ENCODE measurements around the gene HSFY1.
"Not testable (repeated sequence)": the region's sequence is repeated elsewhere in the genome, so short reads cannot be mapped to it uniquely, and the experiment has no call there.

The HSFY1 gene

GRCh38 chrY:18546420-18546819 lies at the start of gene HSFY1:
Gene HSFY1 (plus strand): TSS chrY:18546720. CDS start chrY:18546788, 68 bp downstream.
- H3K36me3 Mint-ChIP-seq (ENCODE audit: insufficient read depth); ATAC-seq (replicated peaks; ENCODE audit: extremely low read depth, poor library complexity, severe bottlenecking); H3K27me3 Mint-ChIP-seq; H3K9me3 Mint-ChIP-seq; DNase-seq (ENCODE audit: low spot score in 2 of 2); H3K4me1 Mint-ChIP-seq; H3K27ac Mint-ChIP-seq (ENCODE audit: low read depth); H3K4me3 Mint-ChIP-seq: not testable (repeated sequence)

DNA sequence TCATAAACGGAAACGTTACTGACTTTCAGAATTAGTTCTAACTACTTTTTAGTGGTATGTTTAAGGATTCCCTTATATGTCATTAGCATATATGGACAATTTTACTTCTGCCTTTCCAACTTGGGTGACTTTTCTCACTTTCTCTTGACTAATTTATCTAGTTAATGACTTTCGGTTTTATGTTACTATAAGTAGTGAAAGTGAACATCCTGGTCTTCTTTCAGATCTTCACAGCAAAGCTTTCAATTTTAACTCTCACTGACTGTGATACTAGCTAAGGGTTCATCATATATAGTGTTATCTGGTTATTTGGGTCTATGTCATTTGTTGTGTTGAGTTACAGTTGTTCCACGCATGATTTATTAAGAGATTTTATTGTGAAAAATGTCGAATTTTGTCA lies 42.3 kb upstream of the HSFY1 start:
- not testable (repeated sequence) for ATAC-seq (replicated peaks; ENCODE audit: extremely low read depth, poor library complexity, severe bottlenecking); H3K36me3 Mint-ChIP-seq (ENCODE audit: insufficient read depth); DNase-seq (ENCODE audit: low spot score in 2 of 2); H3K4me1 Mint-ChIP-seq; H3K27me3 Mint-ChIP-seq; H3K4me3 Mint-ChIP-seq; H3K9me3 Mint-ChIP-seq; H3K27ac Mint-ChIP-seq (ENCODE audit: low read depth)

GRCh38 chrY:18530995-18531655 lies 15.4 kb upstream of the HSFY1 start:
- H3K4me1 Mint-ChIP-seq; H3K36me3 Mint-ChIP-seq (ENCODE audit: insufficient read depth); H3K27me3 Mint-ChIP-seq; H3K9me3 Mint-ChIP-seq; H3K4me3 Mint-ChIP-seq; H3K27ac Mint-ChIP-seq (ENCODE audit: low read depth); DNase-seq (ENCODE audit: low spot score in 2 of 2); ATAC-seq (replicated peaks; ENCODE audit: extremely low read depth, poor library complexity, severe bottlenecking): not testable (repeated sequence)

- not testable (repeated sequence) for ATAC-seq (replicated peaks; ENCODE audit: extremely low read depth, poor library complexity, severe bottlenecking); DNase-seq (ENCODE audit: low spot score in 2 of 2); H3K27me3 Mint-ChIP-seq; H3K36me3 Mint-ChIP-seq (ENCODE audit: insufficient read depth); H3K4me3 Mint-ChIP-seq; H3K27ac Mint-ChIP-seq (ENCODE audit: low read depth); H3K9me3 Mint-ChIP-seq; H3K4me1 Mint-ChIP-seq
Measured at GRCh38 chrY:18538952-18539351, 7.6 kb upstream of the HSFY1 start.

- H3K4me3 Mint-ChIP-seq; H3K9me3 Mint-ChIP-seq; H3K36me3 Mint-ChIP-seq (ENCODE audit: insufficient read depth); H3K4me1 Mint-ChIP-seq; DNase-seq (ENCODE audit: low spot score in 2 of 2); H3K27ac Mint-ChIP-seq (ENCODE audit: low read depth); H3K27me3 Mint-ChIP-seq; ATAC-seq (replicated peaks; ENCODE audit: extremely low read depth, poor library complexity, severe bottlenecking): not testable (repeated sequence)
Measured at GRCh38 chrY:18553132-18553531, 6.6 kb downstream of the HSFY1 start.

DNA sequence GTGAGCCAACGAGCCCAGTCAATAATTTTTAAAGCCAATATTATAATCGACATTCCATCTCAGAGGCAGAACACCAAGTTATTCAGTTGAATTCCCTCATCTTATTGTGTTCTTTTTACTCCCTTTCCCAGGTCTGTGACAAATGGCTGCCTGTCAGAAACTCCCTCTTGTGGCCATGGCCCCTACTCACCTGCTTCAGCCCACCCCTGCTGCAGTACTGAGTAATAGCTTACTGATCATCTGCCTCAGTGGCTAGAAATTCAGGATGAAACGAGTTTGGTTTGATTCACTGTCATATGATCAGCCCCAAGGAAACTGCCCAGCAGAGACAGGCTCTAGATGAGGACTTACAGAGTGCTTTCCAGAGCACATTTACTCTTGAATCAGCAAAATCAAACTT lies 19.4 kb downstream of the HSFY1 start:
- not testable (repeated sequence) for H3K27ac Mint-ChIP-seq (ENCODE audit: low read depth); H3K4me1 Mint-ChIP-seq; ATAC-seq (replicated peaks; ENCODE audit: extremely low read depth, poor library complexity, severe bottlenecking); H3K4me3 Mint-ChIP-seq; DNase-seq (ENCODE audit: low spot score in 2 of 2); H3K9me3 Mint-ChIP-seq; H3K36me3 Mint-ChIP-seq (ENCODE audit: insufficient read depth); H3K27me3 Mint-ChIP-seq
